ENCODE results near the gene KLHDC10.

- TF ChIP-seq CTCF (IDR thresholded peaks at IDR 0.05) (no peak), POLR2A (IDR thresholded peaks at IDR 0.05) (no peak)
Measured at GRCh38 chr7:130021105-130021834, 49.1 kb upstream of the KLHDC10 start.
